K562 (cell line): ENCODE measurements around the gene RIT1. TPM values are rescaled to one million over a fixed set of nuclear protein-coding genes. Genes with fewer than 3 reads are reported as not detected.
A peak's percentile ranks its signal among the peaks of the same experiment; 100 is the strongest.

Source experiments
- ATAC-seq: fragments of 200-7000 bp; cut with Tn5 transposase; 3 replicates; pipeline ENCODE4 v1.9.1; 2020; ENCODE audit warnings: moderate library complexity
- BruUV-seq: library from RNA; stranded (reverse); fragments of 400-500 nt; replicated peaks from 2 replicates; lab custom pipeline; 2021; lab: Mats Ljungman, UMichigan
- CTCF ChIA-PET: fragments of 300-600 bp; formaldehyde crosslinking; extraction: SDS; loops from one replicate; lab custom pipeline; 2021; ENCODE audit warnings: low intra/inter-chr PET ratio; lab: Yijun Ruan, JAX
- POLR2A ChIA-PET: fragments of 300-600, 350-650 bp; sonication (Branson Sonifier 250); formaldehyde crosslinking; extraction: SDS; loops from one replicate; lab custom pipeline; 2021; ENCODE audit warnings: antibody characterized with exemption, inconsistent platforms; lab: Yijun Ruan, JAX
- DNase-seq, 4 experiments: peaks; one replicate each; pipeline versions ENCODE4 v3.0.0 to v3.0.0-alpha.2; 2011 to 2018; ENCODE audit warnings: low spot score in 3 of 4, mixed read lengths in 3 of 4; ENCODE audit errors: extremely low read depth in 1 of 4
- FAIRE-seq: peaks from 2 replicates; lab custom pipeline; 2011; peaks lifted over from hg19 to GRCh38; lab: Jason Lieb, UNC
- H2AFZ ChIP-seq: 2 replicates; pipeline ENCODE4 v1.6.0; 2011; ENCODE audit warnings: low read depth, low read length, control low read depth, inconsistent platforms
- H3K27ac ChIP-seq: fragments of 200-600 bp; 3 replicates; pipeline ENCODE4 v1.8.0; 2011; ENCODE audit warnings: low read depth, mild to moderate bottlenecking, control low read depth, inconsistent platforms, low read length, moderate library complexity, mixed read lengths; ENCODE audit errors: extremely low read depth
- H3K27me3 ChIP-seq, 2 experiments: fragments of 300-600 bp in 1 of 2; 2 replicates in 1 of 2; 3 replicates in 1 of 2; pipeline versions ENCODE4 v1.6.0 to v1.8.0; 2011; ENCODE audit warnings: inconsistent platforms in 2 of 2, low read length in 2 of 2, mild to moderate bottlenecking in 1 of 2, mixed read lengths in 1 of 2, moderate library complexity in 1 of 2; ENCODE audit not compliant: control insufficient read depth in 2 of 2, insufficient read depth in 2 of 2
- H3K36me3 ChIP-seq: fragments of 300-600 bp; 3 replicates; pipeline ENCODE4 v1.8.0; 2011; ENCODE audit warnings: mild to moderate bottlenecking, low read length, inconsistent platforms; ENCODE audit not compliant: control insufficient read depth, insufficient read depth
- H3K4me1 ChIP-seq, 2 experiments: fragments of 200-600 bp in 1 of 2; replicated peaks in 1 of 2; 2 replicates in 1 of 2; 3 replicates in 1 of 2; pipeline versions ENCODE4 v1.5.1 to v1.8.0; 2011; ENCODE audit warnings: inconsistent platforms in 2 of 2, low read length in 2 of 2, mild to moderate bottlenecking in 1 of 2, mixed read lengths in 1 of 2, moderate library complexity in 1 of 2; ENCODE audit not compliant: control insufficient read depth in 2 of 2, insufficient read depth in 2 of 2
- H3K4me2 ChIP-seq: 2 replicates; pipeline ENCODE4 v1.6.1; 2011; ENCODE audit warnings: low read length, control low read depth, inconsistent platforms, mixed read lengths; ENCODE audit not compliant: insufficient read depth
- H3K4me3 ChIP-seq: fragments of 200-600 bp; sonication (generic), shearing (Covaris generic); 2 replicates; pipeline ENCODE4 v1.5.1; 2016; ENCODE audit warnings: control low read depth, inconsistent platforms
- H3K79me2 ChIP-seq: fragments of 200-600 bp; 3 replicates; pipeline ENCODE4 v1.8.0; 2011; ENCODE audit warnings: low read length, inconsistent platforms; ENCODE audit not compliant: control insufficient read depth, insufficient read depth
- H3K9ac ChIP-seq, 2 experiments: 2 replicates each; pipeline versions ENCODE4 v1.6.0 to v1.6.1; 2011; ENCODE audit warnings: low read depth in 2 of 2, low read length in 2 of 2, control low read depth in 1 of 2, inconsistent platforms in 1 of 2, mild to moderate bottlenecking in 1 of 2, mixed read lengths in 1 of 2; ENCODE audit not compliant: insufficient read depth in 1 of 2
- H3K9me1 ChIP-seq: one replicate; pipeline ENCODE4 v1.6.0; 2011; ENCODE audit warnings: inconsistent platforms, mild to moderate bottlenecking, low read length, moderate library complexity; ENCODE audit not compliant: control insufficient read depth, insufficient read depth
- H3K9me3 ChIP-seq: replicated peaks from 2 replicates; pipeline ENCODE4 v1.5.1; 2011; ENCODE audit warnings: low read depth, low read length, inconsistent platforms; ENCODE audit not compliant: control insufficient read depth, insufficient read depth
- H4K20me1 ChIP-seq: replicated peaks from 2 replicates; pipeline ENCODE4 v1.6.1; 2011; ENCODE audit warnings: low read length, inconsistent platforms, mixed read lengths; ENCODE audit not compliant: control insufficient read depth, insufficient read depth
- FOSL1 ChIP-seq: fragments of 200-800 bp; sonication (Bioruptor generic); conservative IDR thresholded peaks from 2 replicates; pipeline ENCODE4 v1.6.1; 2016; ENCODE audit warnings: missing genetic modification characterization, missing compliant biosample characterization
- ZNF431 ChIP-seq: sonication (generic); formaldehyde crosslinking; IDR thresholded peaks from 2 replicates; pipeline ENCODE4 v1.8.0; 2022; ENCODE audit warnings: mild to moderate bottlenecking, missing genetic modification reagents
- WGBS: fragments of 100-300 bp; shearing (Covaris generic); methylation state at CpG from one replicate; pipeline ENCODE4 v1.1.6; 2016; ENCODE audit warnings: low coverage, mixed read lengths; ENCODE audit not compliant: insufficient coverage; ENCODE audit errors: missing lambda C conversion rate; 5-methylcytosine and 5-hydroxymethylcytosine counted together
- in situ Hi-C: fragments of 300-500 bp; cut with MboI; formaldehyde crosslinking; loops from 4 replicates; pipeline ENCODE4 v1.15.0; 2018; ENCODE audit warnings: inconsistent platforms, mixed read lengths
- intact Hi-C: fragments of 100-400 bp; cut with micrococcal nuclease; formaldehyde crosslinking; loops from 2 replicates; pipeline ENCODE4 v1.14.2; 2022
- polyA plus RNA-seq, 8 experiments: library from polyadenylated mRNA; depleted of rRNA in 4 of 8; stranded (reverse) in 5 of 8; unstranded in 3 of 8; fragments of >200 nt; fragmentation: Nextera tagmentation in 2 of 8; fragmentation: Illumina TruSeq in 1 of 8; extraction: Ambion mirVana in 2 of 8; extraction: Trizol in 1 of 8; gene quantifications; 2 replicates each; pipeline versions ENCODE4 v1.2.1 to v1.2.3, GENCODE V29; 2011 to 2014; ENCODE audit warnings: inconsistent platforms in 1 of 8, missing spikeins in 1 of 8
- total RNA-seq, 7 experiments: library from RNA; depleted of rRNA in 6 of 7; stranded (reverse); fragments of >200 nt in 6 of 7; fragmentation: Illumina TruSeq in 2 of 7; extraction: Trizol in 2 of 7; gene quantifications; 2 replicates each; pipeline versions ENCODE4 v1.2.1 to v1.2.3, GENCODE V29; 2011 to 2021; ENCODE audit warnings: low replicate concordance in 1 of 7
- TF ChIP-seq, protein P1 (sequence below), 2 experiments: fragments of 450-650 bp; formaldehyde crosslinking in 1 of 2; IDR thresholded peaks; 2 replicates each; pipeline versions ENCODE4 v1.4.0 to v1.6.1; 2014 to 2020; ENCODE audit warnings: mild to moderate bottlenecking in 2 of 2, borderline replicate concordance in 1 of 2, low read depth in 1 of 2

RIT1 gene
- total and polyA plus RNA-seq, 9 of the 15 experiments (the other 6 are each of a cell fraction or from before 2014, with no cell fraction given) = 13.5 to 57.6 (median 22.9) TPM

DNA sequence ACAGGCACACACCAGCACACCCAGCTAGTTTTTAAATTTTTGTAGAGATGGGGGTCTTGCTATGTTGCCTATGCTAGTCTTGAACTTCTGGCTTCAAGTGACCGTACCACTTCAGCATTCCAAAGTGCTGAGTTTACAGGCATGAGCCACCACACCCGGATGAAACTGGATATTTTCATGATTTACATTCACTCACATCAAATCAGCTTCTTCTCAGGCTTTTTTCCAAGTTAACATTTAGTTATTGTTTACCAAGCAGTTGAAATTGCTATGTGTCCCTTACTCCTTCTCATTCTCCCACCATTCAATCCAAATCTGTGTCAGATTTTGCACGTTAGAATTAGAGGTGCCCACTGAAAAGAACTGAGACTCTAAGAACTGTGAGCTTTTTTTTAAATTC is 18.4 kb downstream of the RIT1 start:
- DNase-seq (no peak), FAIRE-seq (no peak), ATAC-seq (no peak; the same call in 2 of the 3 replicates)
- no peak overlapping the region for H3K4me3 ChIP-seq
- no peaks in the 10 kb centered on the region for H3K9me3 ChIP-seq
- no peaks in the 10 kb centered on the region for H4K20me1 ChIP-seq
- no peak overlapping the region for H3K27ac ChIP-seq
- ChIA-PET CTCF (no interaction called here), POLR2A (interaction anchor here (0.6 to 2.4 kb wide), 6 partner anchors 9 to 152 kb away, joined by 3 to 14 read pairs (median 4); partner anchors contain the start of gene KHDC4)
- H3K9ac ChIP-seq = no peak overlapping the region; a peak in 1 of 4 replicates
- TF ChIP-seq ZNF431 (no peak), FOSL1 (tag) (0 out of 2 replicates have a peak, but pooled peaks have one; percentile 22)
- TF ChIP-seq, protein P1, sequence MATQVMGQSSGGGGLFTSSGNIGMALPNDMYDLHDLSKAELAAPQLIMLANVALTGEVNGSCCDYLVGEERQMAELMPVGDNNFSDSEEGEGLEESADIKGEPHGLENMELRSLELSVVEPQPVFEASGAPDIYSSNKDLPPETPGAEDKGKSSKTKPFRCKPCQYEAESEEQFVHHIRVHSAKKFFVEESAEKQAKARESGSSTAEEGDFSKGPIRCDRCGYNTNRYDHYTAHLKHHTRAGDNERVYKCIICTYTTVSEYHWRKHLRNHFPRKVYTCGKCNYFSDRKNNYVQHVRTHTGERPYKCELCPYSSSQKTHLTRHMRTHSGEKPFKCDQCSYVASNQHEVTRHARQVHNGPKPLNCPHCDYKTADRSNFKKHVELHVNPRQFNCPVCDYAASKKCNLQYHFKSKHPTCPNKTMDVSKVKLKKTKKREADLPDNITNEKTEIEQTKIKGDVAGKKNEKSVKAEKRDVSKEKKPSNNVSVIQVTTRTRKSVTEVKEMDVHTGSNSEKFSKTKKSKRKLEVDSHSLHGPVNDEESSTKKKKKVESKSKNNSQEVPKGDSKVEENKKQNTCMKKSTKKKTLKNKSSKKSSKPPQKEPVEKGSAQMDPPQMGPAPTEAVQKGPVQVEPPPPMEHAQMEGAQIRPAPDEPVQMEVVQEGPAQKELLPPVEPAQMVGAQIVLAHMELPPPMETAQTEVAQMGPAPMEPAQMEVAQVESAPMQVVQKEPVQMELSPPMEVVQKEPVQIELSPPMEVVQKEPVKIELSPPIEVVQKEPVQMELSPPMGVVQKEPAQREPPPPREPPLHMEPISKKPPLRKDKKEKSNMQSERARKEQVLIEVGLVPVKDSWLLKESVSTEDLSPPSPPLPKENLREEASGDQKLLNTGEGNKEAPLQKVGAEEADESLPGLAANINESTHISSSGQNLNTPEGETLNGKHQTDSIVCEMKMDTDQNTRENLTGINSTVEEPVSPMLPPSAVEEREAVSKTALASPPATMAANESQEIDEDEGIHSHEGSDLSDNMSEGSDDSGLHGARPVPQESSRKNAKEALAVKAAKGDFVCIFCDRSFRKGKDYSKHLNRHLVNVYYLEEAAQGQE (IDR thresholded peaks at IDR 0.05; ENCODE audit: borderline replicate concordance) = peak; percentile 56
- TF ChIP-seq, protein P1 (CRISPR knock-in tag; IDR thresholded peaks at IDR 0.05; ENCODE audit: low read depth) = no peak
- H2AFZ ChIP-seq = no peak overlapping the region
- no peaks in the 10 kb centered on the region for H3K27me3 ChIP-seq
- H3K79me2 ChIP-seq = no peaks in the 10 kb centered on the region
- peaks cover 0 to 4% of the 10 kb centered on the region in 2 experiments; a peak in 3 of 5 replicates for H3K4me1 ChIP-seq
- intact Hi-C loops = no loop called here
- H3K4me2 ChIP-seq = no peak overlapping the region
- no TSS peak for BruUV-seq
- in situ Hi-C loops = no loop called here
- WGBS = 5% methylated on average over 3 of the region's 3 CpGs
- H3K9me1 ChIP-seq = no peaks in the 10 kb centered on the region
- H3K36me3 ChIP-seq = peaks cover 11% of the 10 kb centered on the region
